ENCODE measurements around the gene SLC25A23. TPM values are rescaled to one million over a fixed set of nuclear protein-coding genes. Genes with fewer than 3 reads are reported as not detected.
"Not testable (repeated sequence)": the region's sequence is repeated elsewhere in the genome, so short reads cannot be mapped to it uniquely, and the experiment has no call there.

SLC25A23 gene
- total RNA-seq = 10 to 100 TPM; 58.8 to 69.2 TPM
- long read RNA-seq, partial matches to known transcripts = 0 of 6 reads
- long read RNA-seq, other reads (novel, unspliced or antisense) = 6 of 6 reads

- peak; percentile 80 to 84 for ATAC-seq
- intact Hi-C loops (cut with DNase I) = no loop called here
Observed at GRCh38 chr19:6459262-6460098, at the start of gene SLC25A23. SLC25A23 (minus strand) TSS chr19:6459792; CDS start chr19:6459628, 164 bp downstream.

GRCh38 chr19:6508028-6508771 is 48.6 kb upstream of the SLC25A23 start:
- intact Hi-C loops (cut with DNase I); DNase-seq; ATAC-seq: not testable (repeated sequence)

More at GRCh38 chr19:6459262-6460098, at the start of gene SLC25A23:
- peak; percentile 73 for DNase-seq

GRCh38 chr19:6503407-6504201 is 44.0 kb upstream of the SLC25A23 start:
- DNase-seq (no peak), ATAC-seq (no peak)
- intact Hi-C loops (cut with DNase I) = no loop called here

- no peak for DNase-seq
Observed at GRCh38 chr19:6501740-6502648, 42.4 kb upstream of the SLC25A23 start, which contains the start of gene TUBB4A. TUBB4A (minus strand) TSS chr19:6502309; CDS start chr19:6502212, 97 bp downstream.

GRCh38 chr19:6500837-6501739 is 41.5 kb upstream of the SLC25A23 start:
- ATAC-seq = no peak
- intact Hi-C loops (cut with DNase I) = no loop called here

More at GRCh38 chr19:6501740-6502648, 42.4 kb upstream of the SLC25A23 start, which contains the start of gene TUBB4A:
- intact Hi-C loops (cut with DNase I) = no loop called here
- ATAC-seq = peak; percentile 27 to 64

GRCh38 chr19:6499052-6499790 is 39.6 kb upstream of the SLC25A23 start:
- DNase-seq (no peak), ATAC-seq (no peak)
- intact Hi-C loops (cut with DNase I) = no loop called here

More at GRCh38 chr19:6500837-6501739, 41.5 kb upstream of the SLC25A23 start:
- no peak for DNase-seq

- DNase-seq = no peak
- ATAC-seq = no peak
- intact Hi-C loops (cut with DNase I) = no loop called here
Observed at GRCh38 chr19:6498294-6499036, 38.9 kb upstream of the SLC25A23 start.

- no peak for ATAC-seq
- DNase-seq = no peak
- intact Hi-C loops (cut with DNase I) = no loop called here
Observed at GRCh38 chr19:6495947-6496346, 36.4 kb upstream of the SLC25A23 start.

- no peak for DNase-seq
- intact Hi-C loops (cut with DNase I) = no loop called here
- ATAC-seq = no peak
Observed at GRCh38 chr19:6494438-6495036, 34.9 kb upstream of the SLC25A23 start.

GRCh38 chr19:6491802-6492592 is 32.4 kb upstream of the SLC25A23 start:
- DNase-seq (no peak), ATAC-seq (no peak)
- intact Hi-C loops (cut with DNase I) = no loop called here

- ATAC-seq = no peak
- DNase-seq = no peak
- intact Hi-C loops (cut with DNase I) = no loop called here
Observed at GRCh38 chr19:6490134-6490533, 30.5 kb upstream of the SLC25A23 start.

- DNase-seq (no peak), ATAC-seq (no peak)
- intact Hi-C loops (cut with DNase I) = no loop called here
Observed at GRCh38 chr19:6489278-6490061, 29.9 kb upstream of the SLC25A23 start.

GRCh38 chr19:6484831-6485230 is 25.2 kb upstream of the SLC25A23 start:
- no peak for DNase-seq
- ATAC-seq = no peak
- intact Hi-C loops (cut with DNase I) = no loop called here

GRCh38 chr19:6484230-6484629 is 24.6 kb upstream of the SLC25A23 start:
- ATAC-seq (no peak), DNase-seq (no peak)
- intact Hi-C loops (cut with DNase I) = no loop called here

Data from left cardiac atrium (tissue), 4 donors.